ENCODE results near the gene HSPA2.
"Not testable (repeated sequence)": the region's sequence is repeated elsewhere in the genome, so short reads cannot be mapped to it uniquely, and the experiment has no call there.

Gene HSPA2

GRCh38 chr14:64513271-64513670 is 27.3 kb upstream of the HSPA2 start:
- no peak for DNase-seq (ENCODE audit: low read depth in 4 of 4, low spot score in 1 of 4)

GRCh38 chr14:64515053-64515452 is 25.5 kb upstream of the HSPA2 start:
- no peak for DNase-seq (ENCODE audit: low read depth in 4 of 4, low spot score in 1 of 4)

- no peak for DNase-seq (ENCODE audit: low read depth in 4 of 4, low spot score in 1 of 4)
Observed at GRCh38 chr14:64516969-64517368, 23.6 kb upstream of the HSPA2 start.

- DNase-seq (ENCODE audit: low read depth in 4 of 4, low spot score in 1 of 4), result not testable (repeated sequence)
Observed at GRCh38 chr14:64517667-64518066, 22.9 kb upstream of the HSPA2 start.

- no peak for DNase-seq (ENCODE audit: low read depth in 4 of 4, low spot score in 1 of 4)
Observed at GRCh38 chr14:64518229-64518628, 22.3 kb upstream of the HSPA2 start.

- no peak for DNase-seq (ENCODE audit: low read depth in 4 of 4, low spot score in 1 of 4)
Observed at GRCh38 chr14:64520699-64521098, 19.8 kb upstream of the HSPA2 start.

GRCh38 chr14:64522591-64523355 is 17.8 kb upstream of the HSPA2 start:
- DNase-seq (ENCODE audit: low read depth in 4 of 4, low spot score in 1 of 4), result no peak

- no peak for DNase-seq (ENCODE audit: low read depth in 4 of 4, low spot score in 1 of 4)
Observed at GRCh38 chr14:64525354-64525753, 15.2 kb upstream of the HSPA2 start.

GRCh38 chr14:64531567-64531966 is 9.0 kb upstream of the HSPA2 start:
- DNase-seq (ENCODE audit: low read depth in 4 of 4, low spot score in 1 of 4), result no peak

GRCh38 chr14:64536488-64537245 is 3.9 kb upstream of the HSPA2 start:
- DNase-seq (ENCODE audit: low read depth in 4 of 4, low spot score in 1 of 4), result no peak

GRCh38 chr14:64541261-64541971 is 875 bp downstream of the HSPA2 start:
- no peak for DNase-seq (ENCODE audit: low read depth in 4 of 4, low spot score in 1 of 4)

GRCh38 chr14:64541972-64542835 is 1.7 kb downstream of the HSPA2 start:
- DNase-seq (ENCODE audit: low read depth in 4 of 4, low spot score in 1 of 4), result no peak

GRCh38 chr14:64542836-64543201 is 2.3 kb downstream of the HSPA2 start:
- DNase-seq (ENCODE audit: low read depth in 4 of 4, low spot score in 1 of 4), result no peak

- no peak for DNase-seq (ENCODE audit: low read depth in 4 of 4, low spot score in 1 of 4)
Observed at GRCh38 chr14:64544607-64545312, 4.2 kb downstream of the HSPA2 start.

GRCh38 chr14:64549016-64549415 is 8.5 kb downstream of the HSPA2 start:
- DNase-seq (ENCODE audit: low read depth in 4 of 4, low spot score in 1 of 4), result no peak

- peak in 1 of 4 experiments; percentile 37 for DNase-seq (ENCODE audit: low read depth in 4 of 4, low spot score in 1 of 4)
Observed at GRCh38 chr14:64549791-64550620, 9.5 kb downstream of the HSPA2 start, which contains the start of gene PPP1R36. Gene PPP1R36 (plus strand): TSS chr14:64549961. CDS start chr14:64549998, 37 bp downstream.

GRCh38 chr14:64550621-64551333 is 10.2 kb downstream of the HSPA2 start:
- no peak for DNase-seq (ENCODE audit: low read depth in 4 of 4, low spot score in 1 of 4)

- no peak for DNase-seq (ENCODE audit: low read depth in 4 of 4, low spot score in 1 of 4)
Observed at GRCh38 chr14:64554556-64554955, 14.0 kb downstream of the HSPA2 start.

GRCh38 chr14:64556526-64556925 is 16.0 kb downstream of the HSPA2 start:
- no peak for DNase-seq (ENCODE audit: low read depth in 4 of 4, low spot score in 1 of 4)

Data from stimulated activated CD4-positive, alpha-beta T cell treated with anti-CD3 and anti-CD28 coated beads, Interleukin-1b, Interleukin-23, amount 100 ng/mL, for 24 hours (primary cell).